CD4-positive, alpha-beta T cell treated with Interleukin-15 for 4 hours (primary cell): Measurements from ENCODE around the gene NFYC.
"Not testable (repeated sequence)": the region's sequence is repeated elsewhere in the genome, so short reads cannot be mapped to it uniquely, and the experiment has no call there.

ENCODE experiments used
- DNase-seq: peaks from one replicate; pipeline ENCODE4 v3.0.0-alpha.2; 2020; ENCODE audit warnings: low spot score

Gene NFYC

GRCh38 chr1:40665335-40666171 is 26.0 kb upstream of the NFYC start, which contains the start of gene RIMS3:
Gene RIMS3, minus strand, starts transcription at chr1:40665682. Its CDS starts 23,757 bp downstream, at chr1:40641925.
- DNase-seq: peak; percentile 83

GRCh38 chr1:40668769-40669525 is 22.6 kb upstream of the NFYC start:
- peak; percentile 82 for DNase-seq

GRCh38 chr1:40673452-40673851 is 18.1 kb upstream of the NFYC start:
- no peak for DNase-seq

GRCh38 chr1:40676501-40676900 is 15.0 kb upstream of the NFYC start:
- no peak for DNase-seq

GRCh38 chr1:40679165-40679953 is 12.1 kb upstream of the NFYC start:
- no peak for DNase-seq

- no peak for DNase-seq
Measured at GRCh38 chr1:40684669-40685068, 6.8 kb upstream of the NFYC start.

- DNase-seq: no peak
Measured at GRCh38 chr1:40687059-40687458, 4.4 kb upstream of the NFYC start.

GRCh38 chr1:40687661-40688060 is 3.8 kb upstream of the NFYC start:
- no peak for DNase-seq

GRCh38 chr1:40689737-40690136 is 1.8 kb upstream of the NFYC start:
- no peak for DNase-seq

- DNase-seq: no peak
Measured at GRCh38 chr1:40690771-40691537, 550 bp upstream of the NFYC start.

GRCh38 chr1:40692429-40692895 is 958 bp downstream of the NFYC start:
- DNase-seq: no peak

- no peak for DNase-seq
Measured at GRCh38 chr1:40693425-40693824, 1.9 kb downstream of the NFYC start.

- no peak for DNase-seq
Measured at GRCh38 chr1:40694353-40694874, 2.9 kb downstream of the NFYC start.

- no peak for DNase-seq
Measured at GRCh38 chr1:40696294-40696693, 4.8 kb downstream of the NFYC start.

GRCh38 chr1:40697436-40697835 is 5.9 kb downstream of the NFYC start:
- DNase-seq: no peak

GRCh38 chr1:40699787-40700186 is 8.3 kb downstream of the NFYC start:
- peak; percentile 31 for DNase-seq

GRCh38 chr1:40701684-40702083 is 10.2 kb downstream of the NFYC start:
- no peak for DNase-seq

- not testable (repeated sequence) for DNase-seq
Measured at GRCh38 chr1:40702810-40703209, 11.3 kb downstream of the NFYC start.

- DNase-seq: no peak
Measured at GRCh38 chr1:40703316-40703715, 11.8 kb downstream of the NFYC start.

- no peak for DNase-seq
Measured at GRCh38 chr1:40704817-40705733, 13.6 kb downstream of the NFYC start.
